Thyroid gland (tissue), 4 donors: ENCODE measurements around the gene BMP4.
"Not testable (repeated sequence)": the region's sequence is repeated elsewhere in the genome, so short reads cannot be mapped to it uniquely, and the experiment has no call there.

ENCODE experiments used
- POLR2A ChIP-seq, 2 donors: fragments of 450-650 bp; IDR thresholded peaks; one replicate each; pipeline ENCODE4 v1.6.1; 2017; ENCODE audit warnings: antibody characterized with exemption in 2 of 2, mild to moderate bottlenecking in 2 of 2, moderate library complexity in 1 of 2
- TF ChIP-seq, protein P1 (sequence below), 6 experiments: fragments of 200-600 bp in 3 of 6; fragments of 450-650 bp in 3 of 6; sonication (generic) in 3 of 6; IDR thresholded peaks; one replicate each; pipeline ENCODE4 v1.5.1; 2016 to 2019; ENCODE audit warnings: antibody characterized with exemption in 6 of 6, mild to moderate bottlenecking in 2 of 6, inconsistent platforms in 1 of 6, moderate library complexity in 1 of 6

- not testable (repeated sequence) for TF ChIP-seq POLR2A (IDR thresholded peaks at IDR 0.05)
- TF ChIP-seq, protein P1, sequence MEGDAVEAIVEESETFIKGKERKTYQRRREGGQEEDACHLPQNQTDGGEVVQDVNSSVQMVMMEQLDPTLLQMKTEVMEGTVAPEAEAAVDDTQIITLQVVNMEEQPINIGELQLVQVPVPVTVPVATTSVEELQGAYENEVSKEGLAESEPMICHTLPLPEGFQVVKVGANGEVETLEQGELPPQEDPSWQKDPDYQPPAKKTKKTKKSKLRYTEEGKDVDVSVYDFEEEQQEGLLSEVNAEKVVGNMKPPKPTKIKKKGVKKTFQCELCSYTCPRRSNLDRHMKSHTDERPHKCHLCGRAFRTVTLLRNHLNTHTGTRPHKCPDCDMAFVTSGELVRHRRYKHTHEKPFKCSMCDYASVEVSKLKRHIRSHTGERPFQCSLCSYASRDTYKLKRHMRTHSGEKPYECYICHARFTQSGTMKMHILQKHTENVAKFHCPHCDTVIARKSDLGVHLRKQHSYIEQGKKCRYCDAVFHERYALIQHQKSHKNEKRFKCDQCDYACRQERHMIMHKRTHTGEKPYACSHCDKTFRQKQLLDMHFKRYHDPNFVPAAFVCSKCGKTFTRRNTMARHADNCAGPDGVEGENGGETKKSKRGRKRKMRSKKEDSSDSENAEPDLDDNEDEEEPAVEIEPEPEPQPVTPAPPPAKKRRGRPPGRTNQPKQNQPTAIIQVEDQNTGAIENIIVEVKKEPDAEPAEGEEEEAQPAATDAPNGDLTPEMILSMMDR (IDR thresholded peaks at IDR 0.05): not testable (repeated sequence)
These were observed 28.3 kb upstream of the BMP4 start for GRCh38 chr14:53984958-53985357.
